Measurements from ENCODE around the gene RNF146. TPM values are rescaled to one million over a fixed set of nuclear protein-coding genes. Genes with fewer than 3 reads are reported as not detected.

RNF146 gene
- total and polyA plus RNA-seq, 2 experiments from 2014 or later: 24.2 to 43.7 TPM

DNA sequence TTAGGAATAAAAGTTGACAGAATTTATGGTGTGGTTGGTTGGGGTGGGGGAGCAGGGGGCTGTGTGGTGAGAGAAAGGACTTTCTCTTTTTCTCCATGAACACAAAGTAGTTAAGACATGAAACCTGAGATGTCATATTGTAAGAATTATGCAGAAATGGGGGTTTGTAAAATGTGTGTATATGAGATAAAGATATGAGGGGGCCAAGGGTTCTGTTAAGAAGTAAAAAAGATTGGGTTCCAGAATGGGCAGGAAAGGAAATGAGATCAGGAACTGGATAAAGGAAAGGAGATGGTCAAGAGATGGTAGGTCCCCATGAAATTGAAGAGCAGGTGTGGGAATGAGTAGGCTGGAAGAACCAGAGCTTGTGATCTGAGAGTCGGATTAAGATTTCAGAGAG is 9.7 kb downstream of the RNF146 start:
- TF ChIP-seq EZH2 (IDR thresholded peaks at IDR 0.05; ENCODE audit: low read depth, unreplicated experiment): no peak
- no peak for TF ChIP-seq STAT1 (IDR thresholded peaks at IDR 0.05; ENCODE audit: unreplicated experiment)
- TF ChIP-seq ZNF114 (CRISPR knock-in tag; IDR thresholded peaks at IDR 0.05): no peak
- H3K4me3 ChIP-seq: no peak overlapping the region
- no peaks in the 10 kb centered on the region for H3K9me2 ChIP-seq (ENCODE audit: insufficient read depth)
- H3K4me3 Mint-ChIP-seq: no peak overlapping the region
- H4K20me1 ChIP-seq (replicated peaks; ENCODE audit: insufficient read depth): peaks cover 35% of the 10 kb centered on the region
- H3K4me2 ChIP-seq: no peak overlapping the region
- H3K27me3 ChIP-seq (ENCODE audit: insufficient read depth): no peaks in the 10 kb centered on the region
- DNase-seq (ENCODE audit: low spot score) (no peak), ATAC-seq (no peak)
- H3K27me3 Mint-ChIP-seq (ENCODE audit: insufficient read depth, low read depth, poor library complexity): no peaks in the 10 kb centered on the region
- H3F3A ChIP-seq (replicated peaks; ENCODE audit: low read depth): no peaks in the 10 kb centered on the region
- peaks cover 90% of the 10 kb centered on the region for H3K79me2 ChIP-seq (replicated peaks; ENCODE audit: insufficient read depth)
- no peaks in the 10 kb centered on the region for H3K9me3 Mint-ChIP-seq
- no peak overlapping the region for H3K27ac ChIP-seq (ENCODE audit: low read depth)
- H3K4me1 ChIP-seq (ENCODE audit: insufficient read depth): no peaks in the 10 kb centered on the region
- H2AFZ ChIP-seq: no peak overlapping the region
- H3K36me3 Mint-ChIP-seq (ENCODE audit: low read depth): peaks cover 1% of the 10 kb centered on the region; the same call in 1 of the 3 replicates
- peaks cover 9% of the 10 kb centered on the region for H3K4me1 Mint-ChIP-seq
- peaks cover 2% of the 10 kb centered on the region; the same call in 1 of the 2 replicates for H3K36me3 ChIP-seq (ENCODE audit: insufficient read depth)
- H3K27ac Mint-ChIP-seq: no peak overlapping the region

DNA sequence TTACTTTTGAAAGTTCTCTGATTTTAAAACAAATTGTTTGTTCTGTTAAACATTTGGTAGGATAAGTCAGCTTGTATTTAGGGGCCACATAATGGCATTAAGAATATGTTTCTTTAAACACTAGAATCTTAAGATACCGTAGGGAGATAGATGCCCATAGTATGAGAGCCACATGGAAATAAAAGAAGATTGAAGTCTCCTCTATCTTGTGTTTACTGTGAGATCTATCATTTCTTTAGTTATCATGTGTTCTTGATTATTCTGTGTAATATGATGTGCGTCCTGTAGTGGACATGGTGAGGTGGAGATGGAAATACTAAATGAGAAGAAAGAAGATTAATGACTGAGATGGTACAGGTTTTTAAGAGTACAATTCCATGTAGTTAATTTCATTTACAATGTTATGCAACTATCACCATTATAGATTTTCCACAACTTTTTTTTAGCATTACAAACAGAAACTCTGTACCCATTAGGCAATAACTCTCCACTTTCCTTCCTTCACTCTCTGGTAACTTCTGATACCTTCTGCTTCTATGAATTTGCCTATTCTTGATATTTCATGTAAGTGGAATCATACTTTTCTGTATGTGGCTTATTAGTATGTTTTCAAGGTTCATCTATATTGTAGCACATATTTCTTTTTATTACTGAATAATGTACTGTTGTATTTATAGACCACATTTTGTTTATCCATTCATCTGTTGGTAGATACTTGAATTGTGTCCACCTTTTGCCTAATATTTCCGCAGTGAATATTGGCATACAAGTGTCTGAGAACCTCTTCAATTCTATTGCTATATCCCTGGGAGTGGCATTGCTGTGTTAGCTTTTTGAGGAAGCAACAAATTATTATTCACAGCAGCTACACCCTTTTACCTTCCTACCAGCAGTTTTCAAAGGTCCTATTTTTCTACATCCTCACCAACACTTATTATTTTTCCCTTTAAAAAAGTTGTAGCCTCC is 11.5 kb downstream of the RNF146 start:
- Mint-ChIP-seq H3K27me3 (ENCODE audit: insufficient read depth, low read depth, poor library complexity) (no peaks in the 10 kb centered on the region), H3K4me3 (no peak overlapping the region), H3K9me3 (no peaks in the 10 kb centered on the region), H3K36me3 (ENCODE audit: low read depth) (peaks cover 14% of the 10 kb centered on the region; the same call in 2 of the 3 replicates), H3K4me1 (peaks cover 3% of the 10 kb centered on the region; the same call in 1 of the 3 replicates), H3K27ac (no peak overlapping the region)
- Histone ChIP-seq H3K36me3 (ENCODE audit: insufficient read depth) (peaks cover 6% of the 10 kb centered on the region; the same call in 1 of the 2 replicates), H3K9me2 (ENCODE audit: insufficient read depth) (no peaks in the 10 kb centered on the region), H3K27ac (ENCODE audit: low read depth) (no peak overlapping the region), H4K20me1 (replicated peaks; ENCODE audit: insufficient read depth) (peaks cover 20% of the 10 kb centered on the region), H3K4me2 (no peak overlapping the region), H3K79me2 (replicated peaks; ENCODE audit: insufficient read depth) (peaks cover 71% of the 10 kb centered on the region), H3K4me3 (no peak overlapping the region), H3K4me1 (ENCODE audit: insufficient read depth) (no peaks in the 10 kb centered on the region), H3K27me3 (ENCODE audit: insufficient read depth) (no peaks in the 10 kb centered on the region), H3F3A (replicated peaks; ENCODE audit: low read depth) (no peaks in the 10 kb centered on the region), H2AFZ (no peak overlapping the region)
- ATAC-seq: no peak
- no peak for DNase-seq (ENCODE audit: low spot score)
- no peak for TF ChIP-seq NANOG (IDR thresholded peaks at IDR 0.05; ENCODE audit: borderline replicate concordance)
- TF ChIP-seq STAT1 (IDR thresholded peaks at IDR 0.05; ENCODE audit: unreplicated experiment): no peak
- no peak for TF ChIP-seq EZH2 (IDR thresholded peaks at IDR 0.05; ENCODE audit: low read depth, unreplicated experiment)
- no peak for TF ChIP-seq EZH2phosphoT487 (IDR thresholded peaks at IDR 0.05; ENCODE audit: unreplicated experiment)
- no peak for TF ChIP-seq CREB1 (CRISPR knock-in tag; IDR thresholded peaks at IDR 0.05; ENCODE audit: low read depth)
- TF ChIP-seq, protein P1, sequence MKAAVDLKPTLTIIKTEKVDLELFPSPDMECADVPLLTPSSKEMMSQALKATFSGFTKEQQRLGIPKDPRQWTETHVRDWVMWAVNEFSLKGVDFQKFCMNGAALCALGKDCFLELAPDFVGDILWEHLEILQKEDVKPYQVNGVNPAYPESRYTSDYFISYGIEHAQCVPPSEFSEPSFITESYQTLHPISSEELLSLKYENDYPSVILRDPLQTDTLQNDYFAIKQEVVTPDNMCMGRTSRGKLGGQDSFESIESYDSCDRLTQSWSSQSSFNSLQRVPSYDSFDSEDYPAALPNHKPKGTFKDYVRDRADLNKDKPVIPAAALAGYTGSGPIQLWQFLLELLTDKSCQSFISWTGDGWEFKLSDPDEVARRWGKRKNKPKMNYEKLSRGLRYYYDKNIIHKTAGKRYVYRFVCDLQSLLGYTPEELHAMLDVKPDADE (IDR thresholded peaks at IDR 0.05): no peak
- TF ChIP-seq ZNF331 (CRISPR knock-in tag; IDR thresholded peaks at IDR 0.05; ENCODE audit: low read depth): no peak
- TF ChIP-seq, protein P2, sequence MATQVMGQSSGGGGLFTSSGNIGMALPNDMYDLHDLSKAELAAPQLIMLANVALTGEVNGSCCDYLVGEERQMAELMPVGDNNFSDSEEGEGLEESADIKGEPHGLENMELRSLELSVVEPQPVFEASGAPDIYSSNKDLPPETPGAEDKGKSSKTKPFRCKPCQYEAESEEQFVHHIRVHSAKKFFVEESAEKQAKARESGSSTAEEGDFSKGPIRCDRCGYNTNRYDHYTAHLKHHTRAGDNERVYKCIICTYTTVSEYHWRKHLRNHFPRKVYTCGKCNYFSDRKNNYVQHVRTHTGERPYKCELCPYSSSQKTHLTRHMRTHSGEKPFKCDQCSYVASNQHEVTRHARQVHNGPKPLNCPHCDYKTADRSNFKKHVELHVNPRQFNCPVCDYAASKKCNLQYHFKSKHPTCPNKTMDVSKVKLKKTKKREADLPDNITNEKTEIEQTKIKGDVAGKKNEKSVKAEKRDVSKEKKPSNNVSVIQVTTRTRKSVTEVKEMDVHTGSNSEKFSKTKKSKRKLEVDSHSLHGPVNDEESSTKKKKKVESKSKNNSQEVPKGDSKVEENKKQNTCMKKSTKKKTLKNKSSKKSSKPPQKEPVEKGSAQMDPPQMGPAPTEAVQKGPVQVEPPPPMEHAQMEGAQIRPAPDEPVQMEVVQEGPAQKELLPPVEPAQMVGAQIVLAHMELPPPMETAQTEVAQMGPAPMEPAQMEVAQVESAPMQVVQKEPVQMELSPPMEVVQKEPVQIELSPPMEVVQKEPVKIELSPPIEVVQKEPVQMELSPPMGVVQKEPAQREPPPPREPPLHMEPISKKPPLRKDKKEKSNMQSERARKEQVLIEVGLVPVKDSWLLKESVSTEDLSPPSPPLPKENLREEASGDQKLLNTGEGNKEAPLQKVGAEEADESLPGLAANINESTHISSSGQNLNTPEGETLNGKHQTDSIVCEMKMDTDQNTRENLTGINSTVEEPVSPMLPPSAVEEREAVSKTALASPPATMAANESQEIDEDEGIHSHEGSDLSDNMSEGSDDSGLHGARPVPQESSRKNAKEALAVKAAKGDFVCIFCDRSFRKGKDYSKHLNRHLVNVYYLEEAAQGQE (IDR thresholded peaks at IDR 0.05; ENCODE audit: unreplicated experiment): no peak
